HepG2 (cell line): ENCODE results near the gene FOXL3.

Source experiments
- CTCF ChIP-seq: sonication (generic); formaldehyde crosslinking; IDR thresholded peaks from 2 replicates; pipeline ENCODE4 v1.5.0; 2020; ENCODE audit warnings: mild to moderate bottlenecking, missing genetic modification reagents, moderate library complexity
- FOSL2 ChIP-seq: sonication (generic); formaldehyde crosslinking; IDR thresholded peaks from 2 replicates; pipeline ENCODE4 v1.4.0; 2020; ENCODE audit warnings: missing genetic modification reagents
- MAX ChIP-seq: IDR thresholded peaks from 2 replicates; pipeline ENCODE4 v1.6.1; 2012; ENCODE audit warnings: inconsistent platforms
- PATZ1 ChIP-seq: sonication (generic); formaldehyde crosslinking; IDR thresholded peaks from 2 replicates; pipeline ENCODE4 v1.4.0; 2020; ENCODE audit warnings: missing genetic modification reagents
- POLR2A ChIP-seq, 2 experiments: IDR thresholded peaks; 2 replicates each; pipeline ENCODE4 v1.6.1; 2011; ENCODE audit warnings: low read depth in 2 of 2, low read length in 2 of 2, mild to moderate bottlenecking in 1 of 2, moderate library complexity in 1 of 2; ENCODE audit not compliant: insufficient read depth in 1 of 2

- TF ChIP-seq PATZ1 (CRISPR knock-in tag) (no peak), MAX (no peak), FOSL2 (CRISPR knock-in tag) (no peak), CTCF (CRISPR knock-in tag) (no peak), POLR2A (IDR thresholded peaks at IDR 0.05; ENCODE audit: insufficient read depth in 1 of 2, low read depth in 2 of 2, low read length in 2 of 2) (no peak)
Observed at GRCh38 chr7:295155-296154, 5.5 kb downstream of the FOXL3 start.
